Measurements from ENCODE around the gene STK32C.

Gene STK32C

DNA sequence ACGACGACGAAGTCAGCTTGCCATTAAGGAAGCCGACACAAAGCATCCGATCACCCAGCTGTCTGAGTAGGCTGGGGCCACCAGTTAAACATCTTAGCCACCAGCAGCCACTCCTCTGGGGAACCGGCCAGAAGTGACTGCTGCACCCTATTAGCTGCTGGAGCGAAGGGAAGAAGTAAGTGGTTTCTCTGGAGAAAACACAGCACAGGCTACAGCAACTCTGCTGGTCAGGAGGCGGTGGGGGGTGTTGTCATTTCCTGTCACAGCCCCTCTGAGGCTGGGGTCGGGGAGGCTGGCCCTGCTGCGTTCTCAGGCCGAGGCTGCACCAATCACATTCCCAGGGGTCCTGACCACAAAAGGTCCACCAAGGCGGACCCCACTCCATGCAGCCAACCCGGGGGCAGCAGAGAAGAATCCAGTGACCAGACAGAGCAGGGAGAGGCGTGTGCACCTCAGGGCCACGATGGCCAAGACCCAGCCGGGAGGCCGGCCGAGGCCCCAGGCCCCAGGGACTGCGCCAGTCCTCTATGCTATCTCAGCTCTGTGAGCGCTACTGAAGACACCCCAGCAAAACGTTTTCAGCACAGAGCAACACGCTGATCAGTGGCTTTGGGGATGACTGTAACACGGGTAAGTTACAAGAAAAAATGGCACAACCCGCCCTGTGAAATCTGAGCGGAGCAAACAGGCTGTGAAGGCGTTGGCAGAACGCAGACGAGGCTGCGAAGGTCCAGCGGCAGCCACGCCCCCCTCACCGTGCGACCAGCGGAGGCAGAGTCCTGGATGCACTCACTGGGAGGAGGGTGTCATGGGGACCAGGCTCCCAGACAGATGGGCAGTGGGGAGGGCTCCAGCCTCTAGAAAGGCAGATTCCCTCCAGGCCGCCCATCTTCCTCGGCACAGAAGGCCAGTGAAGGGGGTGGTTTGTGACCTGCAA, 24.8 kb downstream of the STK32C start:
- DNase-seq (ENCODE audit: low read depth in 2 of 2) = no peak

DNA sequence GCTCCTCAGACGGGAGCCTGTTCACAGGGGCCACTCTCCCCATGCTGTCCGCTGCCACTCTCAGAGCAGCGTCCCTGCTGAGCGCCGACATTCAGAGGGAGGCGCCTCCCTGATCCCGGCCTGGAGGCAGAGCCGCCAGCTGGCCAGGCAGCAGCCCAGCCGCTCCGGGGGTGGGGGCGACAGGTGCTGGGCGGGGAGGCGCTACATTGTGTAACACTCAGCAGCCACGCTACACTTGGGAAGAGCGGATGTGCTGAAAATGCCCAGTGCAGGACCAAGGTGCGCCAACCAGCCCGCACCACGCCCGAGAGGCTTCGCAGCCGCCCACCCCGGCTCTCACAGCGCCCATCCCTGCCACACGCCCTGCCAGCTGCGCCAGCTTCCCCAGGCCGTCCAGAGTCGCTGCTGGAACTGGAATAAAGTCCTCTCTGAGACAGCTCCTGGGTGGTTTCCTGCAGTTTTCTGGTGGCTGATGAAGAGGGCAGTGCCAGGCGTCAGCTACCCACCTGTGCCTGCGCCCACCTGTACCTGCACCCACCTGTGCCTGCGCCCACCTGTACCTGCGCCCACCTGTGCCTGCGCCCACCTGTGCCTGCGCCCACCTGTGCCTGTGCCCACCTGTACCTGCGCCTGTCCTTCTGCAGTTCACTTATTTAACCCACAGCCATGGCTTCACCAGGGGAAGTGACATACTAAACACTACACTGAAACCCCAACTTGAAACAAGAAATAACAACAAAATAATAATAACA, 25.7 kb downstream of the STK32C start:
- no peak for DNase-seq (ENCODE audit: low read depth in 2 of 2)

GRCh38 chr10:132280646-132281074, 27.1 kb downstream of the STK32C start:
- no peak for DNase-seq (ENCODE audit: low read depth in 2 of 2)

DNA sequence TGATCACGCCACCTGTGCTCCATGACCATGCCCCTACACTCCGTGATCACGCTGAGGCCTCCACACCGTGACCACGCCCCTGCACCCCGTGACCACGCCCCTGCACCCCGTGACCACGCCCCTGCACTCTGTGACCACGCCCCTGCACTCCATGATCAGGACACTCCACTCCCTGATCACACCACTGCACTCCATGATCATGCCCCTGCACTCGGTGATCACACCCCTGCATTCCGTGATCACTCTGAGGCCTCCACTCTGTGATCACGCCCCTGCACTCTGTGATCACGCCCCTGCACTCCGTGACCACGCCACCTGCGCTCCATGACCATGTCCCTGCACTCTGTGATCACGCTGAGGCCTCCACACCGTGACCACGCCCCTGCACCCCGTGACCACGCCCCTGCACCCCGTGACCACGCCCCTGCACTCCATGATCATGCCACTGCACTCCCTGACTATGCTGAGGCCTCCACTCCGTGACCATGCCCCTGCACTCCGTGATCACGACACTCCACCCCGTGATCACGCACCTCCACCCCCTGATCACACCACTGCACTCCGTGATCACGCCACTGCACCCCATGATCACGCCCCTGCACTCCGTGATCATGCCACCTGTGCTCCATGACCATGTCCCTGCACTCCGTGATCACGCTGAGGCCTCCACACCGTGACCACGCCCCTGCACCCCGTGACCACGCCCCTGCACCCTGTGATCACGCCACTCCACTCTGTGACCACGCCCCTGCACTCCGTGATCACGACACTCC, 27.7 kb downstream of the STK32C start:
- DNase-seq (ENCODE audit: low read depth in 2 of 2) = no peak

- DNase-seq (ENCODE audit: low read depth in 2 of 2) = no peak
These were observed 30.4 kb downstream of the STK32C start for GRCh38 chr10:132277311-132277741.

DNA sequence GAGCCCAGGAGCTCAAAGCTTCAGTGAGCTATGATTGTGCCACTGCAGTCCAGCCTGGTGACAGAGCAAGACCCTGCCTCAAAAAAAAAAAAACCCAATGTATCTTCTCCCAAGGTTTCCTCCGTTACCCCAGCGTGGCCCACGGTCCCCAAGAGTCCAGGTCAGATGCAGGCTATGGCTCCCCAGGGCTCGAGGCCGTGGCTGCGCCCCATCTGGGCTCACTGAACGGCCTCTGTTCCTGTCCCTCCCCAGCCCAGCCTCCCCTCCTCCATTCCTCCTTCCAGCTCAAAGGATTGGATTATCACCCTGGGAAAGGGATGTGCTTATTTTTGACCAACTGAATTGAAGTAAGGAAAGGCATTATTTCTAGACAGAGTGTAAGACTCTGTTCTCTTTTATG, 31.0 kb downstream of the STK32C start:
- DNase-seq (ENCODE audit: low read depth in 2 of 2) = no peak

GRCh38 chr10:132276179-132276675, 31.5 kb downstream of the STK32C start:
- DNase-seq (ENCODE audit: low read depth in 2 of 2) = no peak

DNA sequence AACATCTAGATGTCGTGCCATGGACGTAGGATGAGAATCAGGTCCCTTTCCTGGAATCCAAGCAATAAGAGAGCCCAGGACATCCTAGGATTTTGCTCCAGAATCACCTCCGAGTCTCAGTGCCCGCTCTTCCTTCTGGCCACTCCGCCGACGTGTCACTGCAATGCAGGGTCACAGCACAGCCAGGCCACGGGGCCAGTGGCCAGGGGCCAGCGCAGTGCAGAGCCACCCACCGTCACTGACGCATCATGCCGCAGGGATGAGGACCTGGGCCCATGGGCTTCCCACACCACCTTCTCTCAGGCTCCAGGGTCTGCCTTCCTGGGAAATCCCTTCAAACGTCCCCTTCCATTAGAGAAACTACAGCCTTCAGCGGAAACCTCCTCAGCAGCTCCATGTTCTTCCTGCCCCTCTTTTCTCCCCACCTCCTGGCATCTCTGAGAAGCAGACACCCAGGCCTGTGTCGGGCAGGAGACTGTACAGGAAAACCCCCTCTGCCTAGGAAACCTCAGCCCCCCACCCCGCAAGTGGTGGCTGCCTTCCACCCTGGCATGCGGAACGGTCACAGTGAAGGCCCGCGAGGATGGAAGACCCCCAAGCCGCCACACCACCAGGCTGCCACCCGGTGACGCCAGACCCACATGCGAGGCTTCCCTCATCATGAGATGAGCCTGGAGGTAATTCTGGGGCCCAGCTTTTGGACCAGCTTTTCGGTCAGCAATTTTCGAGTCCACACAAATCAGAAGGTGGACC, 32.1 kb downstream of the STK32C start:
- DNase-seq (ENCODE audit: low read depth in 2 of 2) = no peak

DNA sequence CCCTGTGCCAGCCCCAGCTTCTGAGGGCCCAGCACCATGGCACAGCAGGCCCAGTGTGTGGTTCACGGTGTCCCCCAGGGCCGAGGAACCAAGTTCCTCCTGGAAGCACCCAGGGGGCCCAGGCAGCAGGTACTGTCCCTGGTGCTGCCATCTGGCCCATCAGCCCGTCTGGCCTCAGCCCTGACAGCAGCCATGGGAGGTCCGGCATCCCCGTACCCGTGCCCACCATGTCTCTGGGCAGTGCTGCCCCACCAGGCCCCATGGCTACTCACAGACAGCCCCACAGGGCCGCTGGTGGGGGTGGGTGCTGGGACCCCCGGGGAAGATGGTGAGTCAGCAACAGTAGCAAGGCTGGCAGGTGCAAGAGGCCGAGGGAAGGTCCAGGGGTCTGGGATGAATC, 32.8 kb downstream of the STK32C start:
- no peak for DNase-seq (ENCODE audit: low read depth in 2 of 2)

DNA sequence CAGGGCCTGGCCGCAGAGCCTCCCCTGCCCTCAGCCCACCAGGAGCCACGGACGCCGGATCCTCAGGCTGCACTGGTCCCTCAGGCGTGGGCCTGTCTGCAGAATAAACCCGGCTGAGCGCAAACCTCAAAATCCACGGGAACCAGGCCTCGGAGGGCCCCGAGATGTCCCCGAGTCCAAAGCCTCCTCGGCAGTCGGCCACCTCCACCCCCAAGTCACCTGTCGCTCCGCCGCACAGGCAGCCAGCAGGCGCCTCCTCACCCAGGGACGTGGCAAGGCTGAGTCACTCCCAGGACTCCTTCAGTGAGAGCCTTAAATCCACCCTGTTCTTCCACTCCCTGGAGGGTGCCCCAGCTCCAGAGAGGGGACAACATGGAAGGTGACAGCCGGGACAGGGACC, 33.2 kb downstream of the STK32C start:
- DNase-seq (ENCODE audit: low read depth in 2 of 2) = no peak

GRCh38 chr10:132273966-132274365, 33.8 kb downstream of the STK32C start:
- DNase-seq (ENCODE audit: low read depth in 2 of 2) = no peak

DNA sequence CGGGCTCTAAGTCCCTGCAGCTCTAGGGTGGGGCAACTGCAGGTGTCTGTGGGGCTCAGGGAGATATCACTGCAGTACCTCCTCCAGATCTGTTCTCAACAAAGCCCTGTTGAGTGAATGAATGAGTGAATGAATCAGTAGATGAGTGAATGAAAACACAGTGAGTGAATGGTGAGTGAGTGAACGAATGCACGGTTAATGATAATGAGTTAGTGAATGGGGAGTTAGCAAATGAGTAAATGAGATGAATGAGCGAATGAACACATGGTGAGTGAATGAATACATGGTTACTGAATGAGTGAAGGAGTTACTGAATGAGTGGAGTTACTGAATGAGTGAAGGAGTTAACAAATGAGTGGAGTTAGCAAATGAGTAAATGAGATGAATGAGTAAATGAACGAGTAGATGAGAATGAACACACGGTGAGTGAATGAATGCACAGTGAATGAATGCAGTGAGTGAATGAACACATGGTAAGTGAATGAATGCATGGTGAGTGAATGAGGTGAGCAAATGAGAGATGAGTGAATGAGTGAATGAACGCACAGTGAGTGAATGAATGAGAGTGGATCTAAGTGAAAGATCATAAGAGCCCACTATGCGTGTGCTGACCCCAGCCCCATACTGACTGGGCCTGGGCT, 34.3 kb downstream of the STK32C start:
- no peak for DNase-seq (ENCODE audit: low read depth in 2 of 2)

GRCh38 chr10:132272231-132272971, 35.3 kb downstream of the STK32C start:
- DNase-seq (ENCODE audit: low read depth in 2 of 2) = no peak

DNA sequence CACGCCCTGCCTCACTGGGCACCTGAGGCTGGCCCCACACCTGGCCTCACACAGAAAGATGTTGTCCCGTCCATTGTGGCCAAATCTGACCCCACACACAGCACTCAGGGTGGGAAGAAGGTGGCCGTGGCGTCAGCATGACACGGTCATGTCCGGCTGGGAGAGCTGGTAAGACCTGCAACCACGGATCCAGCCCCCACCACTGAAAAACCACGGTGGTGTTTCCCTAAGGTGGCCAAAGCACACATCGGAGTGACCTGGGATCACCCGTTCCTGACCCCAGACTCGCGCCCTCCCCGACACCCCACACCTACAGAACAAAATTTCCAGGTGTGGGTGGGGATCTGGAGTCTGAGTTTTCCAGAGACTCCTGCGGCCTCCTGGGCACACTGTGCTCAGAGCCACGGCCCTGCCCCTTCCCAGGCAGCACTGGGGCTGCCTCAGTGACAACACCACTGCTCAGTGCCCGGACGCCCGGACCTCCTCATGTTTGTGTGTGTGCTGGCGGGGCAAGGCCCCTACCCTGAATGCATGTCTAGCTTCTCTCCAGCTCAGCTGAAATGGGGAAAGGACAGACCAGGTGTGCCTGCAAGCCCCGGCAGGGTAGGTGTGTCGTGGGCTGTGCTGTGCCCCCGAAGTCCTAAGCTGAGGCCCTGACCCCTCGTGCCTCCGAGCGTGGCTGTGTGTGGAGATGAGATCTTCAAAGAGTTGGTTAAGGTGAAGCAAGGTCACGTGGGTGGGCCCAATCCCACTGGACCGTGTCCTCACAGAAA, 36.1 kb downstream of the STK32C start:
- DNase-seq (ENCODE audit: low read depth in 2 of 2) = no peak

GRCh38 chr10:132270721-132271457, 36.9 kb downstream of the STK32C start:
- DNase-seq (ENCODE audit: low read depth in 2 of 2) = no peak

- DNase-seq (ENCODE audit: low read depth in 2 of 2) = no peak
These were observed 37.5 kb downstream of the STK32C start for GRCh38 chr10:132270256-132270655.

- no peak for DNase-seq (ENCODE audit: low read depth in 2 of 2)
These were observed 38.2 kb downstream of the STK32C start for GRCh38 chr10:132269266-132270230.

Measured in stimulated activated CD8-positive, alpha-beta memory T cell treated with anti-CD3 and anti-CD28 coated beads, Interleukin-7, amount 100 ng/mL, for 4 hours (primary cell).